H1 (cell line): Measurements from ENCODE around the gene CELF5. TPM values are rescaled to one million over a fixed set of nuclear protein-coding genes. Genes with fewer than 3 reads are reported as not detected.

Source experiments
- CTCF ChIA-PET: fragments of 300-600 bp; sonication (Branson Sonifier 250); formaldehyde crosslinking; loops from one replicate; lab custom pipeline; 2021; ENCODE audit not compliant: partially characterized antibody; lab: Charles Lee
- POLR2A ChIA-PET: fragments of 300-600 bp; sonication (Branson Sonifier 250); formaldehyde crosslinking; loops from one replicate; lab custom pipeline; 2021; ENCODE audit warnings: inconsistent platforms; ENCODE audit not compliant: partially characterized antibody; lab: Charles Lee
- DNase-seq, 2 experiments: peaks; one replicate each; pipeline versions ENCODE4 v3.0.0 to v3.0.0-alpha.2; 2010 to 2022; ENCODE audit warnings: low spot score in 2 of 2, low read depth in 1 of 2, mixed read lengths in 1 of 2
- FAIRE-seq: peaks from 2 replicates; lab custom pipeline; 2011; peaks lifted over from hg19 to GRCh38; lab: Jason Lieb, UNC
- H2AFZ ChIP-seq: 2 replicates; pipeline ENCODE4 v1.8.1; 2012; ENCODE audit warnings: low read length, inconsistent platforms
- H2AK5ac ChIP-seq: 2 replicates; pipeline ENCODE4 v1.6.1; 2013; ENCODE audit warnings: low read depth, low read length
- H2BK120ac ChIP-seq: replicated peaks from 2 replicates; pipeline ENCODE3; 2013; ENCODE audit warnings: low read depth, low read length, inconsistent platforms
- H2BK12ac ChIP-seq: 2 replicates; pipeline ENCODE4 v1.6.1; 2013; ENCODE audit warnings: low read depth, low read length
- H2BK15ac ChIP-seq: 2 replicates; pipeline ENCODE4 v1.6.1; 2013; ENCODE audit warnings: low read length
- H2BK20ac ChIP-seq: 2 replicates; pipeline ENCODE4 v1.6.1; 2013; ENCODE audit warnings: low read length
- H2BK5ac ChIP-seq: 2 replicates; pipeline ENCODE4 v1.6.1; 2013; ENCODE audit warnings: low read depth, low read length
- H3K14ac ChIP-seq: 2 replicates; pipeline ENCODE4 v1.6.1; 2013; ENCODE audit warnings: inconsistent platforms; ENCODE audit not compliant: insufficient read length
- H3K18ac ChIP-seq: 2 replicates; pipeline ENCODE4 v1.6.1; 2013; ENCODE audit warnings: low read length; ENCODE audit errors: extremely low read depth
- H3K23ac ChIP-seq: 2 replicates; pipeline ENCODE4 v1.6.1; 2013; ENCODE audit warnings: inconsistent platforms; ENCODE audit not compliant: insufficient read length
- H3K23me2 ChIP-seq: 2 replicates; pipeline ENCODE4 v1.6.1; 2013; ENCODE audit warnings: low read depth, low read length
- H3K27ac ChIP-seq: 2 replicates; pipeline ENCODE4 v1.6.1; 2011; ENCODE audit warnings: low read depth, low read length, inconsistent platforms
- H3K27me3 ChIP-seq, 4 experiments: replicated peaks in 1 of 4; 1 replicate in 1 of 4; 2 replicates in 3 of 4; pipeline versions ENCODE4 v1.6.1 to v1.8.1; 2011 to 2013; ENCODE audit warnings: low read length in 3 of 4, mild to moderate bottlenecking in 3 of 4, inconsistent platforms in 2 of 4, mixed read lengths in 2 of 4, moderate library complexity in 1 of 4; ENCODE audit not compliant: control insufficient read depth in 3 of 4, insufficient read depth in 3 of 4; ENCODE audit errors: extremely low read depth in 1 of 4
- H3K36me3 ChIP-seq, 4 experiments: 2 replicates each; pipeline versions ENCODE4 v1.6.1 to v1.8.1; 2011 to 2013; ENCODE audit warnings: mild to moderate bottlenecking in 4 of 4, low read length in 3 of 4, moderate library complexity in 2 of 4, control low read depth in 1 of 4, inconsistent platforms in 1 of 4; ENCODE audit not compliant: insufficient read depth in 4 of 4, control insufficient read depth in 2 of 4
- H3K4ac ChIP-seq: replicated peaks from 2 replicates; pipeline ENCODE3; 2013; ENCODE audit warnings: low read length, low read depth, mixed read lengths, inconsistent platforms; ENCODE audit not compliant: insufficient read length
- H3K4me1 ChIP-seq, 4 experiments: replicated peaks in 1 of 4; 1 replicate in 1 of 4; 2 replicates in 3 of 4; pipeline versions ENCODE4 v1.6.1 to v1.8.1; 2011 to 2013; ENCODE audit warnings: low read length in 3 of 4, inconsistent platforms in 2 of 4, mixed read lengths in 1 of 4; ENCODE audit not compliant: insufficient read depth in 4 of 4, control insufficient read depth in 3 of 4
- H3K4me2 ChIP-seq, 2 experiments: 2 replicates each; pipeline versions ENCODE4 v1.6.1 to v1.8.1; 2011 to 2013; ENCODE audit warnings: low read depth in 2 of 2, low read length in 2 of 2, control low read depth in 1 of 2, inconsistent platforms in 1 of 2, mild to moderate bottlenecking in 1 of 2; ENCODE audit not compliant: insufficient read depth in 1 of 2
- H3K4me3 ChIP-seq, 4 experiments: fragments of 200-600, 300-600 bp in 1 of 4; sonication (generic), shearing (Covaris generic), sonication (Bioruptor Twin) in 1 of 4; 2 replicates each; pipeline versions ENCODE4 v1.5.1 to v1.8.1; 2011 to 2016; ENCODE audit warnings: low read length in 4 of 4, low read depth in 3 of 4, control low read depth in 2 of 4, inconsistent platforms in 2 of 4, mild to moderate bottlenecking in 2 of 4, mixed read lengths in 1 of 4, moderate library complexity in 1 of 4; ENCODE audit not compliant: insufficient read depth in 2 of 4; ENCODE audit errors: extremely low read depth in 1 of 4
- H3K56ac ChIP-seq: replicated peaks from 2 replicates; pipeline ENCODE3; 2013; ENCODE audit warnings: low read depth, mild to moderate bottlenecking, mixed read lengths, low read length, inconsistent platforms; ENCODE audit not compliant: insufficient read length
- H3K79me1 ChIP-seq: 2 replicates; pipeline ENCODE4 v1.6.1; 2013; ENCODE audit warnings: low read depth, low read length, control low read depth
- H3K79me2 ChIP-seq, 2 experiments: 2 replicates each; pipeline versions ENCODE4 v1.6.1 to v1.8.1; 2012 to 2013; ENCODE audit warnings: low read length in 2 of 2, mild to moderate bottlenecking in 2 of 2, inconsistent platforms in 1 of 2; ENCODE audit not compliant: insufficient read depth in 2 of 2, control insufficient read depth in 1 of 2
- H3K9ac ChIP-seq, 4 experiments: replicated peaks in 1 of 4; 1 replicate in 1 of 4; 2 replicates in 3 of 4; pipeline versions ENCODE4 v1.6.1 to v1.8.1; 2011 to 2013; ENCODE audit warnings: low read depth in 3 of 4, low read length in 3 of 4, control low read depth in 2 of 4, mild to moderate bottlenecking in 2 of 4, moderate library complexity in 2 of 4, inconsistent platforms in 1 of 4; ENCODE audit errors: extremely low read depth in 1 of 4
- H3K9me3 ChIP-seq, 2 experiments: 2 replicates each; pipeline versions ENCODE4 v1.6.1 to v1.8.1; 2012 to 2013; ENCODE audit warnings: mild to moderate bottlenecking in 2 of 2, moderate library complexity in 2 of 2, control low read depth in 1 of 2, inconsistent platforms in 1 of 2, low read depth in 1 of 2, low read length in 1 of 2, mixed read lengths in 1 of 2; ENCODE audit not compliant: insufficient read depth in 2 of 2
- H4K20me1 ChIP-seq, 2 experiments: replicated peaks in 1 of 2; 2 replicates each; pipeline versions ENCODE3 to v1.8.1; 2011 to 2013; ENCODE audit warnings: inconsistent platforms in 2 of 2, low read length in 2 of 2, mild to moderate bottlenecking in 1 of 2; ENCODE audit not compliant: insufficient read depth in 2 of 2, control insufficient read depth in 1 of 2
- H4K5ac ChIP-seq: 2 replicates; pipeline ENCODE4 v1.6.1; 2013; ENCODE audit warnings: low read length, low read depth, mixed read lengths, inconsistent platforms; ENCODE audit not compliant: insufficient read length
- H4K8ac ChIP-seq: 2 replicates; pipeline ENCODE4 v1.8.0; 2013; ENCODE audit warnings: mild to moderate bottlenecking, moderate library complexity, low read length, inconsistent platforms; ENCODE audit not compliant: insufficient read depth; ENCODE audit errors: extremely low read depth
- H4K91ac ChIP-seq: replicated peaks from 2 replicates; pipeline ENCODE3; 2013; ENCODE audit warnings: low read length, mixed read lengths, inconsistent platforms; ENCODE audit not compliant: insufficient read length
- EP300 ChIP-seq, 2 experiments: IDR thresholded peaks; 1 replicate in 1 of 2; 2 replicates in 1 of 2; pipeline ENCODE4 v1.6.1; 2011 to 2012; ENCODE audit warnings: low read depth in 2 of 2, low read length in 2 of 2, mild to moderate bottlenecking in 2 of 2, borderline replicate concordance in 1 of 2, inconsistent platforms in 1 of 2, moderate library complexity in 1 of 2
- MAX ChIP-seq: IDR thresholded peaks from 2 replicates; pipeline ENCODE4 v1.6.1; 2012; ENCODE audit warnings: inconsistent platforms
- NRF1 ChIP-seq: IDR thresholded peaks from 2 replicates; pipeline ENCODE4 v1.6.1; 2011; ENCODE audit warnings: mild to moderate bottlenecking, low read depth, low read length, improper control_type of control experiment
- RAD21 ChIP-seq, 2 experiments: IDR thresholded peaks in 1 of 2; conservative IDR thresholded peaks in 1 of 2; 2 replicates each; pipeline ENCODE4 v1.6.1; 2011; ENCODE audit warnings: low read depth in 2 of 2, low read length in 2 of 2, improper control_type of control experiment in 1 of 2, inconsistent platforms in 1 of 2, mild to moderate bottlenecking in 1 of 2, moderate library complexity in 1 of 2
- SIN3A ChIP-seq, 2 experiments: IDR thresholded peaks in 1 of 2; conservative IDR thresholded peaks in 1 of 2; 2 replicates each; pipeline ENCODE4 v1.6.1; 2011 to 2012; ENCODE audit warnings: low read length in 2 of 2, improper control_type of control experiment in 1 of 2, low read depth in 1 of 2, mild to moderate bottlenecking in 1 of 2
- WGBS, 2 experiments: shearing (Covaris generic) in 1 of 2; methylation state at CpG; one replicate each; pipeline versions ENCODE4 v1.1.6 to v1.1.7; 2013 to 2015; ENCODE audit warnings: low lambda C conversion rate in 2 of 2, mixed read lengths in 2 of 2, inconsistent platforms in 1 of 2, low coverage in 1 of 2, missing lambda C conversion rate in 1 of 2; ENCODE audit not compliant: insufficient replicate concordance in 2 of 2, insufficient coverage in 1 of 2, insufficient read length in 1 of 2; ENCODE audit errors: extremely low coverage in 1 of 2, missing lambda C conversion rate in 1 of 2; 5-methylcytosine and 5-hydroxymethylcytosine counted together
- polyA plus RNA-seq, 7 experiments: library from polyadenylated mRNA; depleted of rRNA in 3 of 7; stranded (reverse) in 5 of 7; unstranded in 2 of 7; fragments of >200 nt in 5 of 7; fragments of 200-250 nt in 2 of 7; gene quantifications; 1 replicate in 5 of 7; 2 replicates in 1 of 7; 4 replicates in 1 of 7; pipeline versions ENCODE4 v1.2.1 to v1.2.3, GENCODE V29; 2011 to 2013; ENCODE audit warnings: missing spikeins in 2 of 7, mixed read lengths in 2 of 7
- total RNA-seq: library from RNA; stranded (reverse); fragmentation: NEBNext Ultra II Directional; extraction: Animal tissue kit (Norgen Biotek cat#: 25700); gene quantifications from 2 replicates; pipeline ENCODE4 v1.2.1, GENCODE V29; 2021

The CELF5 gene
- total and polyA plus RNA-seq, 2 of the 8 experiments (the other 6 are each of a cell fraction or from before 2014, with no cell fraction given): 9.8 to 15.0 TPM

GRCh38 chr19:3243819-3244700 is 19.6 kb downstream of the CELF5 start:
- Histone ChIP-seq H3K23me2 (peaks cover 12% of the 10 kb centered on the region), H3K4ac (peak overlapping the region; percentile 97), H3K27ac (no peak overlapping the region), H3K27me3 (peaks cover 0 to 2% (median 0%) of the 10 kb centered on the region in 4 experiments; a peak in 1 of 7 replicates), H3K79me1 (peaks cover 10% of the 10 kb centered on the region; the same call in 1 of the 2 replicates), H3K79me2 (no peaks in the 10 kb centered on the region), H3K4me1 (peaks cover 0 to 2% (median 0%) of the 10 kb centered on the region in 4 experiments; a peak in 1 of 7 replicates), H2BK12ac (peak overlapping the region; percentile 10; the same call in 1 of the 2 replicates), H2AK5ac (peak overlapping the region; percentile 57; the same call in 1 of the 2 replicates), H2BK20ac (no peak overlapping the region), H3K9me3 (no peaks in the 10 kb centered on the region), H2AFZ (no peak overlapping the region), H2BK5ac (no peak overlapping the region; the same call in 1 of the 2 replicates), H3K56ac (peak overlapping the region; percentile 57), H3K9ac (peak overlapping the region in 1 of 4 experiments; percentile 63; a peak in 2 of 7 replicates), H3K18ac (no peak overlapping the region), H2BK15ac (no peak overlapping the region), H2BK120ac (peak overlapping the region; percentile 13), H4K91ac (peak overlapping the region; percentile 81), H3K4me3 (no peak overlapping the region), H4K8ac (peak overlapping the region; percentile 51), H3K23ac (peak overlapping the region; percentile 96), H3K14ac (peak overlapping the region; percentile 93), H4K5ac (no peak overlapping the region), H3K4me2 (no peak overlapping the region; a peak in 1 of 4 replicates), H4K20me1 (peaks cover 7 to 22% of the 10 kb centered on the region in 2 experiments), H3K36me3 (peaks cover 0 to 4% (median 0%) of the 10 kb centered on the region in 4 experiments; a peak in 1 of 8 replicates)
- TF ChIP-seq SIN3A (conservative IDR thresholded peaks at IDR 0.05 in 1 of 2, IDR thresholded peaks at IDR 0.05 in 1 of 2; ENCODE audit: low read depth in 1 of 2, low read length in 2 of 2) (peak in 1 of 2 experiments; percentile 71; a peak in 2 of 4 replicates), RAD21 (IDR thresholded peaks at IDR 0.05 in 1 of 2, conservative IDR thresholded peaks at IDR 0.05 in 1 of 2; ENCODE audit: low read depth in 2 of 2, low read length in 2 of 2) (no peak), NRF1 (peak; percentile 9; the same call in 1 of the 2 replicates), MAX (peak; percentile 72), EP300 (IDR thresholded peaks at IDR 0.05; ENCODE audit: borderline replicate concordance in 1 of 2, low read depth in 2 of 2, low read length in 2 of 2) (no peak)
- FAIRE-seq (peak; percentile 78), DNase-seq (peak in 1 of 2 experiments; percentile 81)
- CTCF ChIA-PET: interaction anchor here (0.6 to 1.0 kb wide), 3 partner anchors 9 to 1474 kb away, joined by 3 read pairs; no protein-coding TSS in a partner anchor
- 67% methylated on average over 23 of the region's 23 CpGs; no CpG with 5 or more reads in 1 of the 2 experiments for WGBS, 2 experiments
- POLR2A ChIA-PET: interaction anchor here (1.4 kb wide), 1 partner anchor 14 kb away, joined by 7 read pairs; no protein-coding TSS in a partner anchor
